ENCODE results near the gene ZDHHC8.

The ZDHHC8 gene

DNA sequence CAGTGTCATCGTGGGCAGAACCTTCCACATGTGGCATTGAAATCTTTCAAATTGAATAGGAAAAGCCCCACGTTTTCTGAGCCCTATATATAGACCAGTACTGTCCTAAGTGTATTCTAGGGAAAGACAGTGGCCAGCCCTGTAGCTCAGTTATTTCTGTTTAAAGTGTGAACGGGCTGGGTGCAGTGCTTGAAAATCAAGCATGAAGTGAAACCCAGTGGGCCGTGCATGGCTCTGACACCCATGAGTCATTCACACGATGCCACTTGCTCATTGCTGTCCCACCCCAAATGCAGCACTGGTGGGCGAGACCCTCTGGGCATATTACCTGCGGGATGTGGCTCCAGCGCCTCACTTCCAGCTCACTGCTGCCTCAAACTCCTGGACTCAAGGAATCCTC, 49.0 kb downstream of the ZDHHC8 start:
- no peaks in the 10 kb centered on the region for H3K36me3 ChIP-seq (ENCODE audit: control insufficient read depth, insufficient read depth, low read length)
- H3K9ac ChIP-seq (ENCODE audit: low read length): no peak overlapping the region
- H3K9me3 ChIP-seq (ENCODE audit: control insufficient read depth, insufficient read depth, low read depth, low read length): no peaks in the 10 kb centered on the region
- H3K27ac ChIP-seq (ENCODE audit: low read depth, low read length): no peak overlapping the region
- H3K27me3 ChIP-seq (ENCODE audit: control insufficient read depth, insufficient read depth, low read length): no peaks in the 10 kb centered on the region
- H3K4me3 ChIP-seq (ENCODE audit: low read depth, low read length): no peak overlapping the region
- no peaks in the 10 kb centered on the region; the same call in 1 of the 2 replicates for H3K4me1 ChIP-seq (ENCODE audit: control insufficient read depth, insufficient read depth, low read length)

DNA sequence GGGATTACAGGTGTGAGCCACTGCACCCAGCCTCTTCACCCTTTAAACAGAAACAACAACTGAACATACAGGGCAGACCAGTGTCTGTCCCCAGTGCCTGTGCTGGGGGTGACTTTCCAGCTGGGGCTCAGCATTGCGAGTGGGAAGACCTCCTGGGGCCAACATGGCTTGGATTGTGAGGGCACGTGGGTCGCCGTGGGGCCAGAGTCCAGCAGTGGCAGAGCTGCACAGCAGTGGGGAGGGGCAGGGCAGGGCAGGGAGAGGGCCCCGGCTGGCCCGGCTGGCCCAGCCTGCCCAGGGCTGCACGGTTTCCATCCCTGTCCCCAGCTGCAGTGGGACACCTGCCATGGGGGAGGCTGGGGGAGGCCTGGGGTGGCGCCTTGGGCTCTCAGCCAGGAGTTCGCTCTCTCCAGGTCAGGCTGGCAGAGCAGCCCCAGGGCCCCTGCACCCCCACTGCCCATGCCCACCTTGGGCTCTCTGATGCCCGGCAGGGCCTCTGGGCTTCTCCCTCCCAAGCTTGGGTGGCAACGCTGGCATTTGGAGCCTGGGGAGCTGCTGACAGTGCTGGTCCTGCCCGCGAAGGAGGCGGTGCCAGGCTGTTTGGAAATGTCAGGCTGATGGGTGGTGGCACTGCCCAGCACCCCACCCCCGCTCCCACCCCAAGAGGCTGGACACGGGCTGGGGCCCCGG, 49.7 kb downstream of the ZDHHC8 start:
- no peak overlapping the region for H3K27ac ChIP-seq (ENCODE audit: low read depth, low read length)
- no peaks in the 10 kb centered on the region; the same call in 1 of the 2 replicates for H3K27me3 ChIP-seq (ENCODE audit: control insufficient read depth, insufficient read depth, low read length)
- H3K36me3 ChIP-seq (ENCODE audit: control insufficient read depth, insufficient read depth, low read length): no peaks in the 10 kb centered on the region
- H3K4me1 ChIP-seq (ENCODE audit: control insufficient read depth, insufficient read depth, low read length): no peaks in the 10 kb centered on the region; the same call in 1 of the 2 replicates
- no peaks in the 10 kb centered on the region for H3K9me3 ChIP-seq (ENCODE audit: control insufficient read depth, insufficient read depth, low read depth, low read length)
- no peak overlapping the region for H3K4me3 ChIP-seq (ENCODE audit: low read depth, low read length)
- no peak overlapping the region for H3K9ac ChIP-seq (ENCODE audit: low read length)

DNA sequence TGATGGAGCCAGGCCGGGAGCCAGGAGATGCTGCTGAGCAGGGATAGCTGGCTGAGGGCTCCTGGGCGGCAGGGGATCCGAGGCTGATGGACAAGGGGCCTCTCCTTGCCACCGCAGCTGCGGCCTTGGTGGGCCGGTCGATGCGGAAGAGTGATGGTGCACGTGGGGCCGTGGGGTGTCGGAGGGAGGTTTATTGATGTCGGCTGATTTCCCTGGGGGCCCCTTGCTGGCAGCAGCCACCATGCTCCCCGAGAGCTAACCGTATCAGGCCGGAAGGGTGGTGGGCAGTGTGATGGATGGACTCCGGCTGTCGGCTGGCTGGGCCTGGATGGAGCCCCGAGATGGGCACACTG, 50.3 kb downstream of the ZDHHC8 start:
- Histone ChIP-seq H3K27ac (ENCODE audit: low read depth, low read length) (no peak overlapping the region), H3K9ac (ENCODE audit: low read length) (no peak overlapping the region), H3K4me1 (ENCODE audit: control insufficient read depth, insufficient read depth, low read length) (no peaks in the 10 kb centered on the region; the same call in 1 of the 2 replicates), H3K4me3 (ENCODE audit: low read depth, low read length) (no peak overlapping the region), H3K27me3 (ENCODE audit: control insufficient read depth, insufficient read depth, low read length) (no peaks in the 10 kb centered on the region; the same call in 1 of the 2 replicates), H3K36me3 (ENCODE audit: control insufficient read depth, insufficient read depth, low read length) (no peaks in the 10 kb centered on the region), H3K9me3 (ENCODE audit: control insufficient read depth, insufficient read depth, low read depth, low read length) (no peaks in the 10 kb centered on the region)

DNA sequence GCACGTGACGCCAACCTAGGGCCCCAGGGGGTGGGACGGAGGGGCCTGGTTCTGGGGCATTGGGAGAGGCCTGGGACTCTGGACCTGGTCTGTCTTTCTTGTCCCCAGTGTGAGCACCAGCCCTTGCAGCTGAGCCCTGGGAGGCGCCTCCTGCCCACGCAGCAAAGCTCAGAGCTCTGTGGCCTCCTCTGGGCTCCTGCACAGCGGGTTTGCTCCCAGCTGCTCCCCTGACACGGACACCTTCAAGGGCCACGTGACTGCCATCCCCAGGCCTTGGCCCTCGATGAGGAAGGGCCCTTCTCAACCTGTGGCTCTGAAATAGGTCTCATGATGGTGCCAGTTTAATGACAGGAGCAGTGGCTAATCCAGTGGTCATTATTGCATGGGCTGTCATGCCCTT, 50.8 kb downstream of the ZDHHC8 start:
- Histone ChIP-seq H3K4me3 (ENCODE audit: low read depth, low read length) (no peak overlapping the region), H3K36me3 (ENCODE audit: control insufficient read depth, insufficient read depth, low read length) (no peaks in the 10 kb centered on the region), H3K27ac (ENCODE audit: low read depth, low read length) (no peak overlapping the region), H3K27me3 (ENCODE audit: control insufficient read depth, insufficient read depth, low read length) (no peaks in the 10 kb centered on the region; the same call in 1 of the 2 replicates), H3K9me3 (ENCODE audit: control insufficient read depth, insufficient read depth, low read depth, low read length) (no peaks in the 10 kb centered on the region), H3K4me1 (ENCODE audit: control insufficient read depth, insufficient read depth, low read length) (no peaks in the 10 kb centered on the region; the same call in 1 of the 2 replicates), H3K9ac (ENCODE audit: low read length) (no peak overlapping the region)

DNA sequence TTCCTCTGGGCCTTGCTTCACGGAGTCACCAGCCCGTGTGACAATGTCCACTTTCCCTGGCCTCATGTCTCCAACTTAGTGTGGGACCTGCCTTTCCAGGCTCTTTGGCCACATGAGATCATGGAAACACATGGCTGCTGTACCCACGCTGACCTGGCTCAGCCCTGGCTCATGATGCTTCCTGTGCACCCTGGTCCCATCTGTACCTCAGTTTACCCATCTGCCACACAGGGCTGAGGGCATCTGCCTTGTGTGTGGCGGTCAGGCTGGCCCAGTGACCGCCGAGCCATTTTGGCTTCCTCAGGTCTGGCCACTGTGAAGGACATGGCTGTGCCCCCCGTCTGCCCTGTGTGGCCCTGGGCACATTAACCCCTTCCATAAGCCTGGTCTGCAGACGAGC, 51.5 kb downstream of the ZDHHC8 start:
- Histone ChIP-seq H3K27me3 (ENCODE audit: control insufficient read depth, insufficient read depth, low read length) (no peaks in the 10 kb centered on the region; the same call in 1 of the 2 replicates), H3K9ac (ENCODE audit: low read length) (no peak overlapping the region), H3K36me3 (ENCODE audit: control insufficient read depth, insufficient read depth, low read length) (no peaks in the 10 kb centered on the region), H3K27ac (ENCODE audit: low read depth, low read length) (no peak overlapping the region), H3K9me3 (ENCODE audit: control insufficient read depth, insufficient read depth, low read depth, low read length) (no peaks in the 10 kb centered on the region), H3K4me1 (ENCODE audit: control insufficient read depth, insufficient read depth, low read length) (no peaks in the 10 kb centered on the region), H3K4me3 (ENCODE audit: low read depth, low read length) (no peak overlapping the region)

- no peaks in the 10 kb centered on the region for H3K9me3 ChIP-seq (ENCODE audit: control insufficient read depth, insufficient read depth, low read depth, low read length)
- H3K4me3 ChIP-seq (ENCODE audit: low read depth, low read length): no peak overlapping the region
- no peaks in the 10 kb centered on the region; the same call in 1 of the 2 replicates for H3K27me3 ChIP-seq (ENCODE audit: control insufficient read depth, insufficient read depth, low read length)
- no peaks in the 10 kb centered on the region for H3K36me3 ChIP-seq (ENCODE audit: control insufficient read depth, insufficient read depth, low read length)
- H3K27ac ChIP-seq (ENCODE audit: low read depth, low read length): no peak overlapping the region
- no peak overlapping the region for H3K9ac ChIP-seq (ENCODE audit: low read length)
- H3K4me1 ChIP-seq (ENCODE audit: control insufficient read depth, insufficient read depth, low read length): no peaks in the 10 kb centered on the region
Observed at GRCh38 chr22:20183823-20184222, 52.2 kb downstream of the ZDHHC8 start.

- no peaks in the 10 kb centered on the region for H3K4me1 ChIP-seq (ENCODE audit: control insufficient read depth, insufficient read depth, low read length)
- H3K27ac ChIP-seq (ENCODE audit: low read depth, low read length): no peak overlapping the region
- H3K9ac ChIP-seq (ENCODE audit: low read length): no peak overlapping the region
- H3K4me3 ChIP-seq (ENCODE audit: low read depth, low read length): no peak overlapping the region
- no peaks in the 10 kb centered on the region; the same call in 1 of the 2 replicates for H3K27me3 ChIP-seq (ENCODE audit: control insufficient read depth, insufficient read depth, low read length)
- no peaks in the 10 kb centered on the region for H3K9me3 ChIP-seq (ENCODE audit: control insufficient read depth, insufficient read depth, low read depth, low read length)
- no peaks in the 10 kb centered on the region for H3K36me3 ChIP-seq (ENCODE audit: control insufficient read depth, insufficient read depth, low read length)
Observed at GRCh38 chr22:20184501-20185165, 53.0 kb downstream of the ZDHHC8 start.

DNA sequence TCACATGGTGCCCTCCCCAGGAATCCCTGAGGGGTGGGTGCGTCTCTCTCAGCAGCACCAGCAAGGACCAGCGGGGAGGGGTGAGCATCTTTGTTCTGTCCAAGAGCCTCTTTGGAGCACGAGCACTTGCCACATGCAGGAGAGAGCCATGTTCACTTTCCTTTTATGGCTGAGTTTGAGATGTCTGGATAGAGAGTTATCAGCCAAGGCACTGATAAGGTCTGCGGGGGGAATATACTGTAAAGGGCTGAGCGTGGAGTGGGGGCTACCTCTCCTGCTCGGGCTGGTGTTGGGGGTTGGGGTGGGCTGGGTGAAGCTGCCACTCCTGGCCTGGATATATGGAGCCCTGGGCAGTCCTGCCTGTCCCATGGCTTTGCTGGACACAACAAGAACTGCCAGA, 54.1 kb downstream of the ZDHHC8 start:
- H3K4me3 ChIP-seq (ENCODE audit: low read depth, low read length): no peak overlapping the region
- no peaks in the 10 kb centered on the region; the same call in 1 of the 2 replicates for H3K27me3 ChIP-seq (ENCODE audit: control insufficient read depth, insufficient read depth, low read length)
- no peak overlapping the region for H3K9ac ChIP-seq (ENCODE audit: low read length)
- H3K27ac ChIP-seq (ENCODE audit: low read depth, low read length): no peak overlapping the region
- no peaks in the 10 kb centered on the region for H3K36me3 ChIP-seq (ENCODE audit: control insufficient read depth, insufficient read depth, low read length)
- no peaks in the 10 kb centered on the region for H3K9me3 ChIP-seq (ENCODE audit: control insufficient read depth, insufficient read depth, low read depth, low read length)
- no peaks in the 10 kb centered on the region for H3K4me1 ChIP-seq (ENCODE audit: control insufficient read depth, insufficient read depth, low read length)

DNA sequence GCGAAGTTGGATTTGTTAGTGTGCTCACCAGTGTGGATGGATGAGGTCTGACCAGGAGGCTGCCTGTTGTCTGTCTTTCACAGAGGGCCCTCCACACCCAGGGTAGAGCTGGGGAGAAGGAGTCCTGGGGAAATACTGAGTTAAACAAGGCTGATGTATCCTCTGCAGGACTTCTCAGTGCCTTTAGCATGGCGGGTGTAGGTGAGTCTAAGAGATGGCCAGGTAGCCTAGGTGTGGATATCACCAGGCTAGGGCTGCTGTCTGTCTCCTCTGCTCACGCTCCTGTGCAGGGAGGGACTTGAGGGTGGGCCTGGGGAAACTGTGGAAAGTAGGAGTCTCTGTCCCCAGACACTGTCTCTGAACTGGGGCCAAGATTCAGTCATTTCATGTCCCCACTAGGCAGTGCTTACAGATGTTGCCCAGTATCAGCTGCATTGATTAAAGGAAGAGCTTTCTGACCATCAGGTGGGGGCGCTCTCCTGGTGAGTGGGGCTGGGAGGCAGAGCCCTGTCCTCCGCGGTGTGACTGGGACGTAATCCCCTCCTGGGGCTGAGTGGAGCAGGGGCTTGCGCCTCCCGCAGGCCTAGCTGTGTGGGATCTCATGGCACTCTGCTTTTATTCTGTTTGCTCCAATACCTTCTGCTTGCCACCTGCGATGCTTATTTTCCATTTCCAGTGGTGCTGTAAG, 54.7 kb downstream of the ZDHHC8 start:
- Histone ChIP-seq H3K9me3 (ENCODE audit: control insufficient read depth, insufficient read depth, low read depth, low read length) (no peaks in the 10 kb centered on the region), H3K27ac (ENCODE audit: low read depth, low read length) (no peak overlapping the region), H3K27me3 (ENCODE audit: control insufficient read depth, insufficient read depth, low read length) (peaks cover 5% of the 10 kb centered on the region; the same call in 1 of the 2 replicates), H3K9ac (ENCODE audit: low read length) (no peak overlapping the region), H3K4me1 (ENCODE audit: control insufficient read depth, insufficient read depth, low read length) (no peaks in the 10 kb centered on the region), H3K36me3 (ENCODE audit: control insufficient read depth, insufficient read depth, low read length) (no peaks in the 10 kb centered on the region), H3K4me3 (ENCODE audit: low read depth, low read length) (no peak overlapping the region)

DNA sequence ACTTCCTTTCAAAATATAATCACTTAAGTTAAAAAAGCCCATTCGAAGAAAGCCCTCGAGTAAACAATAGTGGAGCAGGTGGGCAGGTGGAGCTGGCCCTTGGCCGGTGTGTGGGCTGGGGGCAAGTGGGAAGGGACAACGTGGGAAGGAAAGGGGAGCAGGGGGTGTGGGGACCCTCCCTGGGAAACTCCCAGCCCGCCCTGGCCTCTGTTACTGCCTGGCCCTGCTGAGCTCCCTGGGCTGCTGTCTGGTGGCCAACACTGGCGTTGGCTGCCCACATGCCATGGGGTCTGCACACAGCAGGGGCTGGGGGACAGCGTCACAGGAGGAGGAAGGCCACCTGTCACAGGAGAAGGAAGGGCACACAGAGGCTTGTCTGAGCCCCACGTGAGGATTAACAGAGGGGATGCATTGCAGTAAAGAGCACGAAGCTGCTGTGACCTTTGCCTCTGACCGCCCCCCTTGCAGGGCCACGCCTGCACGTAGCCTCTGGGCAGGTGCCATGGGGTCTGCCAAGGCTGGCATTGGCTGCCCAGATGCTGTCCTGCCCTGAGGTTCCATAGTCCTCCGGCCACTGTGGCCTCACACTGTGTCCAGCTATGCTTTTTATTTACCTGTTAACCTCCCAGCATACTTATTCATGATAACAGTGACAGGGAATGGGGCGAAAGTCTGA, 55.4 kb downstream of the ZDHHC8 start:
- Histone ChIP-seq H3K9ac (ENCODE audit: low read length) (no peak overlapping the region), H3K27me3 (ENCODE audit: control insufficient read depth, insufficient read depth, low read length) (peaks cover 5% of the 10 kb centered on the region; the same call in 1 of the 2 replicates), H3K27ac (ENCODE audit: low read depth, low read length) (no peak overlapping the region), H3K36me3 (ENCODE audit: control insufficient read depth, insufficient read depth, low read length) (no peaks in the 10 kb centered on the region), H3K9me3 (ENCODE audit: control insufficient read depth, insufficient read depth, low read depth, low read length) (no peaks in the 10 kb centered on the region), H3K4me3 (ENCODE audit: low read depth, low read length) (no peak overlapping the region), H3K4me1 (ENCODE audit: control insufficient read depth, insufficient read depth, low read length) (no peaks in the 10 kb centered on the region)
